IPS DF 6.9 (cell line): ENCODE data around the gene NEURL1B.
"Not testable (repeated sequence)": the region's sequence is repeated elsewhere in the genome, so short reads cannot be mapped to it uniquely, and the experiment has no call there.

Experiments
- DNase-seq: peaks from one replicate; pipeline ENCODE4 v3.0.0-alpha.2; 2013; ENCODE audit warnings: low read depth, low spot score
- H3K27ac ChIP-seq: one replicate; pipeline ENCODE4 v1.5.1; 2013; ENCODE audit warnings: low read length, control low read depth
- H3K27me3 ChIP-seq: 2 replicates; pipeline ENCODE4 v1.6.1; 2013; ENCODE audit warnings: mild to moderate bottlenecking, low read length; ENCODE audit not compliant: control insufficient read depth, insufficient read depth
- H3K36me3 ChIP-seq: 2 replicates; pipeline ENCODE4 v1.6.1; 2013; ENCODE audit warnings: low read length; ENCODE audit not compliant: control insufficient read depth, insufficient read depth
- H3K4me1 ChIP-seq: 2 replicates; pipeline ENCODE4 v1.6.1; 2013; ENCODE audit warnings: low read length; ENCODE audit not compliant: control insufficient read depth, insufficient read depth
- H3K4me3 ChIP-seq: 2 replicates; pipeline ENCODE4 v1.5.1; 2013; ENCODE audit warnings: mild to moderate bottlenecking, low read length
- H3K9me3 ChIP-seq: 2 replicates; pipeline ENCODE4 v1.6.1; 2013; ENCODE audit warnings: low read length, inconsistent platforms; ENCODE audit not compliant: control insufficient read depth, insufficient read depth
- WGBS: extraction: QIAGEN DNeasy Blood & Tissue Kit; methylation state at CpG from one replicate; pipeline ENCODE4 v1.1.7; 2013; ENCODE audit warnings: mixed read lengths, missing lambda C conversion rate; ENCODE audit not compliant: insufficient read length, insufficient coverage; 5-methylcytosine and 5-hydroxymethylcytosine counted together

The NEURL1B gene

GRCh38 chr5:172642926-172643871, 2.1 kb downstream of the NEURL1B start:
- WGBS = no CpG with 5 or more reads among the region's 16 CpGs
- no peak for DNase-seq
- no peak overlapping the region for H3K27ac ChIP-seq
- peaks cover 2% of the 10 kb centered on the region; the same call in 1 of the 2 replicates for H3K4me1 ChIP-seq
- H3K36me3 ChIP-seq = no peaks in the 10 kb centered on the region
- no peaks in the 10 kb centered on the region; the same call in 1 of the 2 replicates for H3K27me3 ChIP-seq
- no peak overlapping the region for H3K4me3 ChIP-seq
- H3K9me3 ChIP-seq = no peaks in the 10 kb centered on the region

DNA sequence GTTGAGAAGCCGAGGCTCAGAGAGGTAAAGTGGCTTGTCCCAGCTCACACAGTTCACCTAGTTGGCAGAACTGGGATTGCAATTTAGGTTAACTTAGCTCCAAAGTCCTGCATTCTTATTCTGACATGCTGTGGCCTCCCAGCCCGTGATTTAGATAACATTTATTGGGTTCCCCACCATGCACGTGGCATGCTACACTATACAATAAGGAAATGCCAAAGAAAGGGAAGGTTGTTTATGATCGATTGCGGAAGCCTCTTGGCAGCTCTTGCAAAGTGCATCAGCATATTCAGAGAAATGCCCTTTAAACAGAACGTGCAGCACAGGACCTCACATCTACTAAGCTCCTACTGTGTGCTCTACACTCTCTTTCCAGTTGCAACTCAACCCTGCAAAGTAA, 3.2 kb downstream of the NEURL1B start:
- WGBS = no CpG with 5 or more reads among the region's 6 CpGs
- H3K36me3 ChIP-seq = no peaks in the 10 kb centered on the region
- peaks cover 2% of the 10 kb centered on the region; the same call in 1 of the 2 replicates for H3K4me1 ChIP-seq
- no peaks in the 10 kb centered on the region for H3K9me3 ChIP-seq
- no peak overlapping the region for H3K4me3 ChIP-seq
- no peak overlapping the region for H3K27ac ChIP-seq
- DNase-seq = no peak
- H3K27me3 ChIP-seq = no peaks in the 10 kb centered on the region; the same call in 1 of the 2 replicates

DNA sequence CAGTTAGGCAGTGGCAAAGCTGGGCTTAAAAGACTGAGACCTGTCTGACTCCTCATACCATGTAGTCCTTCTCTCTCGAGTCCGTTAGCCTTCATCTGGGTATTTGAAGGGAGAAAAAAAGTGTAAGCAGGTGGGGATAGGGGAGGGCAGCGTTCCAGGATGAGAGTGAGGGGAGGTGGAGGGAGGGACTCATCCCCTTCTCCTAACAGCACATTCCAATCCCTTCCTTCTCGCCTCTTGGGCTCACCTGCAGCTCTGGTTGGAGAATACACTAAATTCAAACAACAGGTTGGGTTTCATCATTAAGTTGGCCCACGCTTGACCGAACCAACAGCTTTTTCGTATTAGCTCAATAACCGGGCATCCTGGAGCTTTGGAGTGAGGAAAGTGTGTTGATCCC, 3.6 kb downstream of the NEURL1B start:
- Histone ChIP-seq H3K36me3 (no peaks in the 10 kb centered on the region), H3K27ac (no peak overlapping the region), H3K4me3 (no peak overlapping the region), H3K9me3 (no peaks in the 10 kb centered on the region), H3K27me3 (no peaks in the 10 kb centered on the region; the same call in 1 of the 2 replicates), H3K4me1 (peaks cover 2% of the 10 kb centered on the region; the same call in 1 of the 2 replicates)
- WGBS = no CpG with 5 or more reads among the region's 8 CpGs
- no peak for DNase-seq

DNA sequence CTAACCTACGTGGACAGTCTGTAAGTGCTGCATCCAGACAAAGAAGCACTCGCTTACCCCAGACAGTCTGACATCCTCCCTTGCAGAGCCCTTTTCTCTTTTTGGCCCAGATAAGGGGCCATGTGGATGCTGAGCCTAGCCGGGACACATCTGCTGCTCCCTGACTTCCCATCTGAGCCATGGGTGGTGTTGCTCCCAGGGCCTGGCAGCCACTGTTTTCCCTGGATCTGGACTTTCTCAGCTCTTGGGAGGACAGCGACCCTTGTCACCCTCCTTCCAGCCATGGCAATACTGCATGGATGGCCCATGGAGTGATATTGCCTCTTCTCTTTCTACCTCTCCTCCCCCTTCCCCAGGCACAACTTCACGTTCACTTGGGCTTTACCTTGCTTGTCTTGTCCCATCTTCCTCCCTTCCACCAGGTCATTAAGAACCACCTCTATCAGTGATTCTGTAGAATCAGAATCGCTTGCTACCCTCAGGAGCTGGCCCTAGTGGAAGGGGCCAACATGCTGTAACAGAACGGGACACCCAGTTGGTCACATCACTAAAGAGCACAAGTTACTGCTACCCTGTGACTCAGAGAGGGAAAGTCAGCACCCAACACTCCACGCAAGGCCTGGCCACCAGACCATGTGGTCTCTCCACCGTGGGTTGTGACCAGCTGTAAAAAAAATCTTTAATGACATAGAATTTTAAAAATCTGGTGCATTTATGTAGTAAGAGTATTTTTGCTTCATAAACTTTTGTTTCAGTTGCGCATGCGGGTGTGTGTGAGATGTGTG, 4.4 kb downstream of the NEURL1B start:
- H3K9me3 ChIP-seq = no peaks in the 10 kb centered on the region
- WGBS = no CpG with 5 or more reads among the region's 11 CpGs
- no peak for DNase-seq
- H3K4me1 ChIP-seq = peaks cover 2% of the 10 kb centered on the region; the same call in 1 of the 2 replicates
- H3K36me3 ChIP-seq = no peaks in the 10 kb centered on the region
- H3K27ac ChIP-seq = no peak overlapping the region
- H3K27me3 ChIP-seq = no peaks in the 10 kb centered on the region; the same call in 1 of the 2 replicates
- no peak overlapping the region for H3K4me3 ChIP-seq

GRCh38 chr5:172646716-172647285, 5.7 kb downstream of the NEURL1B start:
- Histone ChIP-seq H3K27me3 (no peaks in the 10 kb centered on the region; the same call in 1 of the 2 replicates), H3K36me3 (no peaks in the 10 kb centered on the region), H3K9me3 (no peaks in the 10 kb centered on the region), H3K4me1 (peaks cover 2% of the 10 kb centered on the region; the same call in 1 of the 2 replicates), H3K4me3 (no peak overlapping the region), H3K27ac (no peak overlapping the region)
- no peak for DNase-seq
- WGBS = no CpG with 5 or more reads among the region's 10 CpGs

GRCh38 chr5:172647352-172648012, 6.4 kb downstream of the NEURL1B start:
- Histone ChIP-seq H3K4me3 (no peak overlapping the region), H3K4me1 (peaks cover 2% of the 10 kb centered on the region; the same call in 1 of the 2 replicates)
- no CpG with 5 or more reads among the region's 11 CpGs for whole genome bisulfite sequencing

DNA sequence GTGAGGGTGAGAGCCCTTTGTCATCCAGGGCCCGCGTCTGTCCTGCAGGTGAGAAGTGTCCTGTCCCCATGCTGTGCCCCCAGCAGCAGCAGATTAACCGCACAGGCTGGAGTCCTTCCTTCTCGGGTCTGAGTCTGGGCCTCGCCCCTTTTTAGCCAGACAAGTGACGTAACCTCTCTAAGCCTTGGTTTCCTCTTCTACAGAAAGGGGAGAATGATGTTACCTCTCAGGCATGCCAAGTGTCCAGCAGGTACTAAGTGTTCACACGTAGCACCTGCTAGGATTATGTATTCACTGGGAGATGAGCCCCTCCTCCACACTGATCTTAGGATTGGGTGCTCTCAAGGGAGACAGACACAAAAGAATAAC, 6.9 kb downstream of the NEURL1B start:
- H3K4me3 ChIP-seq = no peak overlapping the region
- no CpG with 5 or more reads among the region's 7 CpGs for WGBS
- no peaks in the 10 kb centered on the region for H3K9me3 ChIP-seq
- H3K36me3 ChIP-seq = no peaks in the 10 kb centered on the region
- no peak for DNase-seq
- no peaks in the 10 kb centered on the region for H3K27me3 ChIP-seq
- no peak overlapping the region for H3K27ac ChIP-seq
- peaks cover 2% of the 10 kb centered on the region; the same call in 1 of the 2 replicates for H3K4me1 ChIP-seq

More at GRCh38 chr5:172647352-172648012, 6.4 kb downstream of the NEURL1B start:
- H3K36me3 ChIP-seq = no peaks in the 10 kb centered on the region
- no peak for DNase-seq
- H3K27me3 ChIP-seq = no peaks in the 10 kb centered on the region
- no peak overlapping the region for H3K27ac ChIP-seq
- no peaks in the 10 kb centered on the region for H3K9me3 ChIP-seq

DNA sequence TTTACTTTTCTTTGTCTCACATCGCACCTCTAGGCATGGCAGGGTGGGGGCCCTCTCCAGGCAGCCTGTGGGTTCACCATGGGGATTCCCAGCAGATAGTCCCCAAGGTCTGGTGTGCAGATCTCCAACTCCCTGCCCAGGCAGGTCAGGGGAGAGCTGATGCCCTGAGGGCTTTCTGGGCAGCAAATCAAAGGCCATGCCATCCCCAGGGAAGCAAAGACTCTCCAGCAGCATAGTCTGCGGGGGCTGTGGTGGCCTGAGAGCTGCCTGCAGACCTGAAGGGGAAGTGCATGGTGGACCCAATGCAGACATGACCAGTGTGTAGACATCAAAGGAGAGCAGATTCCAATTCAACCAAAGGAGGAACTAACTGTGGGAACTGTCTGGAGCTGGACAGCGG, 7.7 kb downstream of the NEURL1B start:
- H3K9me3 ChIP-seq = no peaks in the 10 kb centered on the region
- H3K36me3 ChIP-seq = no peaks in the 10 kb centered on the region
- no peak for DNase-seq
- no peak overlapping the region for H3K27ac ChIP-seq
- no peak overlapping the region for H3K4me3 ChIP-seq
- H3K4me1 ChIP-seq = no peaks in the 10 kb centered on the region; the same call in 1 of the 2 replicates
- H3K27me3 ChIP-seq = no peaks in the 10 kb centered on the region
- WGBS = no CpG with 5 or more reads among the region's 3 CpGs

- no CpG with 5 or more reads among the region's 13 CpGs for WGBS
- DNase-seq = not testable (repeated sequence)
These were observed 15.4 kb downstream of the NEURL1B start for GRCh38 chr5:172656496-172656895.

More at GRCh38 chr5:172656496-172656895, 15.4 kb downstream of the NEURL1B start:
- not testable (repeated sequence) for H3K9me3 ChIP-seq, H3K4me1 ChIP-seq, H3K4me3 ChIP-seq, H3K27me3 ChIP-seq, H3K27ac ChIP-seq, H3K36me3 ChIP-seq
